ENCODE results near the gene MYEF2. TPM values are rescaled to one million over a fixed set of nuclear protein-coding genes. Genes with fewer than 3 reads are reported as not detected.

Gene MYEF2
- total RNA-seq, 1 donor from 2014 or later: 23.1 TPM

DNA sequence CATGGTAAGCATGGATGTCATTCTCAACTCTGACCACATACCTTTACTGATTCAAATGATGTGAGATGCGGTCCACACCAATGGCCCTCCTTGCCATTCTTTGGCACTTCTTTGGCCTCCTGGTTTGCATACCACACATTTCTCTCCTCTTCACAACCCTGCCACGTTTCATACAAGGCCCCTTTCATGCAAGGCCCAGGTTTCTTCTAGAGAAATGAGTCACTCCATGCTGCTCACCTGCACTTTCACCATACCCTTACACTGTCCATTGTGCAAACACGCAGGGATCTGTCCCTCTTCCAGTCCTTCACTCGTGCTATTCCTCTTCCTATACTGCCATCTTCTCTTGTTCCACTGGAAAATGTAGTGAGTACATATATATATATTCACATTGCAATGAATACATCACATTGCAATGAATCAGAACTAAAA lies 81.7 kb downstream of the MYEF2 start:
- peaks cover 3% of the 10 kb centered on the region for H3K27me3 Mint-ChIP-seq
- ChIA-PET POLR2A (no interaction called here), CTCF (no interaction called here)
- ATAC-seq (ENCODE audit: low read depth) (no peak), DNase-seq (no peak)
- H3K4me1 Mint-ChIP-seq: no peaks in the 10 kb centered on the region
- TF ChIP-seq, protein P1, sequence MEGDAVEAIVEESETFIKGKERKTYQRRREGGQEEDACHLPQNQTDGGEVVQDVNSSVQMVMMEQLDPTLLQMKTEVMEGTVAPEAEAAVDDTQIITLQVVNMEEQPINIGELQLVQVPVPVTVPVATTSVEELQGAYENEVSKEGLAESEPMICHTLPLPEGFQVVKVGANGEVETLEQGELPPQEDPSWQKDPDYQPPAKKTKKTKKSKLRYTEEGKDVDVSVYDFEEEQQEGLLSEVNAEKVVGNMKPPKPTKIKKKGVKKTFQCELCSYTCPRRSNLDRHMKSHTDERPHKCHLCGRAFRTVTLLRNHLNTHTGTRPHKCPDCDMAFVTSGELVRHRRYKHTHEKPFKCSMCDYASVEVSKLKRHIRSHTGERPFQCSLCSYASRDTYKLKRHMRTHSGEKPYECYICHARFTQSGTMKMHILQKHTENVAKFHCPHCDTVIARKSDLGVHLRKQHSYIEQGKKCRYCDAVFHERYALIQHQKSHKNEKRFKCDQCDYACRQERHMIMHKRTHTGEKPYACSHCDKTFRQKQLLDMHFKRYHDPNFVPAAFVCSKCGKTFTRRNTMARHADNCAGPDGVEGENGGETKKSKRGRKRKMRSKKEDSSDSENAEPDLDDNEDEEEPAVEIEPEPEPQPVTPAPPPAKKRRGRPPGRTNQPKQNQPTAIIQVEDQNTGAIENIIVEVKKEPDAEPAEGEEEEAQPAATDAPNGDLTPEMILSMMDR (IDR thresholded peaks at IDR 0.05): no peak
- no peaks in the 10 kb centered on the region for H3K9me3 Mint-ChIP-seq
- intact Hi-C loops (cut with micrococcal nuclease): no loop called here
- H3K36me3 Mint-ChIP-seq (ENCODE audit: low read depth): no peaks in the 10 kb centered on the region
- no peak overlapping the region for H3K27ac Mint-ChIP-seq
- no peak overlapping the region for H3K4me3 Mint-ChIP-seq

DNA sequence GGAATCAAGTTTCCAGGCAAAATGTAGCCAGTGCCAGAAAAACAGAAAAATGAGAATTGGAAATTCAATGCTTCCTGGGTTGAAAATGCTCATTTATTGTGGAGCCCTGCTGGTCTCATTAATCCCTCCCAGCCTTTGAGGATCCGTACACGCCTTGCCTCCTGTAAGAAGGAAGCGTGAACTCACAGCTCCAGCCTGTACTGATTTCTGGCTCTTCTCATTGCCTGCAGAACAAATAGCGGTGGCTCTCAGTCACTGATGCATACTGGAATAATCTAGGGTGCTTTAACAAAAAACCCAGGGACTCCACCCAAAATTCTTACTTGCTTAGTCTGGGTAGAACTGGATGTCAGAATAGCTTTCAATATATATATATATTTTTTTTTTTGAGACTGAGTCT lies 86.6 kb downstream of the MYEF2 start:
- TF ChIP-seq, protein P1 (IDR thresholded peaks at IDR 0.05): no peak
- no peak for DNase-seq
- Mint-ChIP-seq H3K9me3 (no peaks in the 10 kb centered on the region), H3K4me1 (no peaks in the 10 kb centered on the region), H3K27ac (no peak overlapping the region), H3K36me3 (ENCODE audit: low read depth) (no peaks in the 10 kb centered on the region), H3K4me3 (no peak overlapping the region), H3K27me3 (no peaks in the 10 kb centered on the region)
- intact Hi-C loops (cut with micrococcal nuclease): no loop called here
- POLR2A ChIA-PET: no interaction called here
- ATAC-seq (ENCODE audit: low read depth): no peak
- CTCF ChIA-PET: no interaction called here

DNA sequence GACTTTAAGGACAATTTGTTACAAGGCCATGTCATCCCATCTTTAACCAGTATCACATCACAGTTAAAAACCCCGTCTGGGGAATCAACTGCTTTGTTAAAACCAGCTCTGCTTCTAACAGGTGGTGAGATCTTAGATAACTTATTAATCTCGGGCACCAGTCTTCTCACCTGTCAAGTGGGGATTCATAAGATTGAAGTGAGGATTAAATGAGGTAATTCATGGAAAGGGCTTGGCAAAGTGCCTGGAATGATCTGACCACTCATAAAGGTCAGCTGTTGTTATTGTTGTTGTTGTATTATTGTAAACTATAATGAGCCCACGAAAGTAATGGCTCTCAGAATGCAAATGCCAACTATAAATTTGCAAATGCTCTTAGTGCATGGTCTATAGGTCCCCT lies 87.4 kb downstream of the MYEF2 start:
- H3K9me3 Mint-ChIP-seq: no peaks in the 10 kb centered on the region
- intact Hi-C loops (cut with micrococcal nuclease): no loop called here
- DNase-seq: no peak
- no peaks in the 10 kb centered on the region for H3K4me1 Mint-ChIP-seq
- H3K36me3 Mint-ChIP-seq (ENCODE audit: low read depth): no peaks in the 10 kb centered on the region
- ChIA-PET POLR2A (no interaction called here), CTCF (no interaction called here)
- TF ChIP-seq, protein P1 (IDR thresholded peaks at IDR 0.05): no peak
- H3K27me3 Mint-ChIP-seq: no peaks in the 10 kb centered on the region
- H3K4me3 Mint-ChIP-seq: no peak overlapping the region
- no peak for ATAC-seq (ENCODE audit: low read depth)
- no peak overlapping the region for H3K27ac Mint-ChIP-seq

DNA sequence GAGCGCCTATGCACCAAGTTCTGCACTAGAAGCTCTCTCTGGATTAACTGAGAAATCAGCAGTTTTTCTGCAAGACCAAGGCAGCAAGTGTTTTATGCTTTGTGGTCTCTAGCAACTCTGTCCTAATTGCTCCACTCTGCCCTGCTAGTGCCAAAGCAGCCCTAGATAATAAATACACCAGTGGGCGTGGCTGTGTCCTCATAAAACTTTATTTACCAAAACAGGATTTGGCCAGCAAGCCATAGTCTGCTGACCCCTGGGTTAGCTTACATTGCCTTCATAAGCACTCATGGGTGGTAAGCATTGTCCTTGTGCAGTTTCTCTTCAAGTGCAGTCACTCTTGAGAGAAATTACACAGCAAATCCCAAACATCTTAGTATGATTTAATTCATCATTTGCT lies 88.0 kb downstream of the MYEF2 start:
- ChIA-PET POLR2A (no interaction called here), CTCF (no interaction called here)
- ATAC-seq (ENCODE audit: low read depth) (no peak), DNase-seq (no peak)
- no peaks in the 10 kb centered on the region for H3K27me3 Mint-ChIP-seq
- no peak overlapping the region for H3K27ac Mint-ChIP-seq
- intact Hi-C loops (cut with micrococcal nuclease): no loop called here
- no peaks in the 10 kb centered on the region for H3K36me3 Mint-ChIP-seq (ENCODE audit: low read depth)
- H3K4me3 Mint-ChIP-seq: no peak overlapping the region
- no peaks in the 10 kb centered on the region for H3K4me1 Mint-ChIP-seq
- no peaks in the 10 kb centered on the region for H3K9me3 Mint-ChIP-seq
- TF ChIP-seq, protein P1 (IDR thresholded peaks at IDR 0.05): no peak

DNA sequence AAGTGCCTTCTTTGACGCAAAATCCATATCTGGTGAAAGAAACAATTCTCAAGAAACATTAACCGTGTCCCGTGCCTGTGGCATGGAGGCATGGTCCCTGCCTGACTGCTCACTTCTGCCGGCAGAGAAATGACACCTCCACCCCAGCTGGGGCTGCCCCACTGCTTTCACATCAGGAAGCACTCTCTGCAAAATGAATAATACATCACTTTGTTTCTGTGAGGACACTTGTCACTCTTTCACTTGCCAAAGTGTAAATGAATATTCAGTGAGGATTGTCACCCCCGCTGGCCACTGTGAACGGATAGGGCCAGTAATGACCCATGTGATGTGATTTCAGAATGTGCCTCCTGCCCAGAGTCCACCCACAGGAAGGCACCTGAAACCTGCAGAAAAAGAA lies 88.4 kb downstream of the MYEF2 start:
- no peaks in the 10 kb centered on the region for H3K4me1 Mint-ChIP-seq
- TF ChIP-seq, protein P1 (IDR thresholded peaks at IDR 0.05): no peak
- H3K27ac Mint-ChIP-seq: no peak overlapping the region
- H3K9me3 Mint-ChIP-seq: no peaks in the 10 kb centered on the region
- CTCF ChIA-PET: no interaction called here
- no peak for DNase-seq
- no peaks in the 10 kb centered on the region for H3K27me3 Mint-ChIP-seq
- no peaks in the 10 kb centered on the region for H3K36me3 Mint-ChIP-seq (ENCODE audit: low read depth)
- intact Hi-C loops (cut with micrococcal nuclease): no loop called here
- POLR2A ChIA-PET: no interaction called here
- ATAC-seq (ENCODE audit: low read depth): no peak
- no peak overlapping the region for H3K4me3 Mint-ChIP-seq

Measured in activated B cell treated with CpG ODN at 0.5 μM for 24 hours (primary cell).